ENCODE measurements around the gene ZNF506. TPM values are rescaled to one million over a fixed set of nuclear protein-coding genes. Genes with fewer than 3 reads are reported as not detected.

ZNF506 gene
- total RNA-seq, 1 experiment from 2014 or later = 3.0 TPM

GRCh38 chr19:19866611-19867248 lies 45.2 kb upstream of the ZNF506 start:
- Histone ChIP-seq H3K79me2 (ENCODE audit: insufficient read depth, low read length) (peaks cover 47% of the 10 kb centered on the region; the same call in 1 of the 2 replicates), H3K4me2 (ENCODE audit: insufficient read depth, insufficient read length, low read length) (peak overlapping the region; percentile 81)
- peaks cover 25 to 39% (median 26%) of the 10 kb centered on the region in 3 experiments for H3K36me3 Mint-ChIP-seq (ENCODE audit: insufficient read depth in 1 of 3, low read depth in 3 of 3)

More at GRCh38 chr19:19866611-19867248, 45.2 kb upstream of the ZNF506 start:
- Histone ChIP-seq H3K23ac (ENCODE audit: insufficient read length, low read depth, low read length) (no peak overlapping the region), H2AK5ac (ENCODE audit: insufficient read length, low read length) (no peak overlapping the region), H2AFZ (ENCODE audit: low read length) (no peak overlapping the region), H3K27ac (ENCODE audit: insufficient read length, low read depth, low read length) (peak overlapping the region; percentile 97), H2BK5ac (ENCODE audit: insufficient read length, low read length) (peak overlapping the region; percentile 97), H2BK15ac (ENCODE audit: low read depth, low read length) (no peak overlapping the region), H4K20me1 (ENCODE audit: control insufficient read depth, insufficient read depth, insufficient read length) (no peaks in the 10 kb centered on the region), H4K5ac (ENCODE audit: insufficient read length, low read depth, low read length) (no peak overlapping the region), H3K4ac (ENCODE audit: low read depth, low read length) (0 out of 2 replicates have a peak overlapping the region, but pooled peaks have one; percentile 92), H3K56ac (ENCODE audit: insufficient read length, low read depth, low read length) (peak overlapping the region; percentile 98), H3K4me1 (ENCODE audit: insufficient read depth, low read length) (no peaks in the 10 kb centered on the region; the same call in 1 of the 2 replicates), H3K14ac (ENCODE audit: insufficient read depth, low read length) (peak overlapping the region; percentile 100), H4K8ac (replicated peaks; ENCODE audit: insufficient read length, low read depth, low read length) (no peak overlapping the region), H3K9me3 (ENCODE audit: control insufficient read depth, low read depth, low read length) (no peaks in the 10 kb centered on the region), H2BK12ac (ENCODE audit: insufficient read length, low read depth, low read length) (no peak overlapping the region), H2BK20ac (ENCODE audit: low read depth, low read length, poor library complexity, severe bottlenecking) (no peak overlapping the region), H3K18ac (ENCODE audit: insufficient read length, low read depth, low read length) (peak overlapping the region; percentile 100), H3K23me2 (ENCODE audit: insufficient read length, low read depth, low read length, poor library complexity, severe bottlenecking) (peaks cover 4% of the 10 kb centered on the region), H4K91ac (ENCODE audit: insufficient read length, low read depth, low read length) (no peak overlapping the region), H3K79me1 (ENCODE audit: insufficient read depth, low read depth, low read length, poor library complexity, severe bottlenecking) (no peaks in the 10 kb centered on the region), H3K9ac (ENCODE audit: extremely low read depth, insufficient read length, low read length) (peak overlapping the region; percentile 100), H2BK120ac (ENCODE audit: low read depth, low read length, poor library complexity, severe bottlenecking) (peak overlapping the region; percentile 84), H3T11ph (ENCODE audit: low read length) (no peak overlapping the region), H3K27me3 (ENCODE audit: insufficient read depth, low read length) (no peaks in the 10 kb centered on the region)
- Mint-ChIP-seq H3K9me3 (peaks cover 6 to 60% of the 10 kb centered on the region in 2 experiments; a peak in 4 of 5 replicates), H3K27ac (peak overlapping the region; percentile 100; a peak in 6 of 7 replicates), H3K4me1 (peaks cover 23 to 31% of the 10 kb centered on the region in 2 experiments), H3K4me3 (peak overlapping the region; percentile 97), H3K27me3 (ENCODE audit: low read depth) (no peaks in the 10 kb centered on the region; the same call in 1 of the 2 replicates)
- WGBS (ENCODE audit: extremely low coverage, insufficient read length, low lambda C conversion rate) = no CpG with 5 or more reads among the region's 23 CpGs
- DNase-seq = peak; percentile 86
- TF ChIP-seq CTCF (conservative IDR thresholded peaks at IDR 0.05) = no peak
